ENCODE data around the gene FETUB.

The FETUB gene

DNA sequence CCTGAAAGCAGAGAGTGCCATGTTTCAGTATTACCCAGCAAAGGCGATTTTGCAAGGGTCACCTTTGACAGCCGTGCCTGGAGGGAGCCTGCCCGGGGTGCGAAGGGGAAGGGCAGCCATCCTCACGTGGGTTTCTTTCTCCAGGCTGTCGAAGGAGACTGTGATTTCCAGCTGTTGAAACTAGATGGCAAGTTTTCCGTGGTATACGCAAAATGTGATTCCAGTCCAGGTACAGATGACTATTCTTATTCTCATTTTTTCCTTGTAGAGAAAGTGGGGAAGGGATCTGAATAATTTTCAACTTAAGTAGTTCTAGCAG, 23.9 kb upstream of the FETUB start (continued):
- no peak for TF ChIP-seq ZNF211 (tag by site-specific recombination; IDR thresholded peaks at IDR 0.05; ENCODE audit: low read depth)

DNA sequence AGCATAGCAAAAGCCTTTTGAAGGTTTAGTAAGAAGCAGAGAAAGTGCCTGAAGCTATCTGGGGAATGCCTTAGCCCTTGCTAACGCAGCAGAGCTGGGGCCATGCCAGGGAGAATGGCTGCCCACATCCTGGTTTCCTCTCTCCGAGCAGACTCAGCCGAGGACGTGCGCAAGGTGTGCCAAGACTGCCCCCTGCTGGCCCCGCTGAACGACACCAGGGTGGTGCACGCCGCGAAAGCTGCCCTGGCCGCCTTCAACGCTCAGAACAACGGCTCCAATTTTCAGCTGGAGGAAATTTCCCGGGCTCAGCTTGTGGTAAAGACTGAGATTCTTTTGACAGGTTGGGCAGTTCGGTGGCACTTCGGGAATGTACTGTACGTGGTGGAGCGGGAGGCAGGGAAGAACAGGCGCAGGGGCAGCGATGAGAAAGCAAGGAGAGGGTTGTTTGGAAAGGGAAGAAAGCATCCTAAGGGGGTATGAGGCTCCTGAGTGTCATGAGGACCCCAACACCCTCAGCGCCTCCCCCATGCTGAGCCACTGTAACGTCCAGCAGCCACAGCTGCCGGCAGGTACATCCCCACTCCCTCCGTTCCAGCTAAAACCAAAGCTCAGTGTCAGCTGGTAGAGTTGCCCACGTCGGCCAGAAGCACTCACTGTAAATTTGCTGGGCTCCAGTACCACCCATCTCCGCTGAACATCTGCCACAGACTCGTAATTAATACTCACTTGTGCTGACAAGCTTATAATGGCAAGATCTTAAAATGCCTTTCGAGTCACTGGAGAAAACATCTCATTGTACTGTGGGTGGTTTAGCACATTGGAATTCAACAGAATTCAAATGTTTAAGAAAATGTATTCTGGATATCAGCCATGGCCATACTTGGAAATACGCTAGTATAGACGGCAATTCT, 22.9 kb upstream of the FETUB start:
- no peaks in the 10 kb centered on the region for H3K9me3 ChIP-seq (ENCODE audit: control insufficient read depth, insufficient read depth, low read depth, low read length)
- H3K4me1 ChIP-seq (ENCODE audit: control insufficient read depth, insufficient read depth, low read length): no peaks in the 10 kb centered on the region
- H3K4me3 ChIP-seq (ENCODE audit: low read depth, low read length): peak overlapping the region; percentile 4; the same call in 1 of the 2 replicates
- H3K27ac ChIP-seq (ENCODE audit: extremely low read depth, low read depth, low read length): no peak overlapping the region
- POLR2A ChIA-PET: interaction anchor here (1.2 to 1.8 kb wide), 3 partner anchors 47 to 166 kb away, joined by 3 to 8 read pairs (median 8); partner anchors contain the start of genes DNAJB11, EIF4A2 and TBCCD1
- CTCF ChIA-PET: interaction anchor here (0.6 to 5.7 kb wide), 39 partner anchors 9 to 1120 kb away, joined by 3 to 59 read pairs (median 5); partner anchors contain the start of genes CRYGS and HRG
- no peaks in the 10 kb centered on the region for H3K36me3 ChIP-seq (ENCODE audit: control insufficient read depth in 2 of 2, insufficient read depth in 1 of 2, low read length in 2 of 2)
- TF ChIP-seq ZNF2 (tag by site-specific recombination; IDR thresholded peaks at IDR 0.05) (peak; percentile 69; the same call in 1 of the 2 replicates), ZNF660 (tag by site-specific recombination; IDR thresholded peaks at IDR 0.05) (peak; percentile 86; the same call in 1 of the 2 replicates), ZNF621 (tag by site-specific recombination; IDR thresholded peaks at IDR 0.05) (no peak), ZNF654 (tag by site-specific recombination; IDR thresholded peaks at IDR 0.05; ENCODE audit: low read depth) (peak; percentile 85), ZNF600 (tag by site-specific recombination; IDR thresholded peaks at IDR 0.05) (no peak), ZNF558 (tag by site-specific recombination; IDR thresholded peaks at IDR 0.05) (no peak), ZNF777 (tag by site-specific recombination; IDR thresholded peaks at IDR 0.05; ENCODE audit: borderline replicate concordance) (no peak), ZSCAN30 (tag by site-specific recombination; IDR thresholded peaks at IDR 0.05) (peak; percentile 47; the same call in 1 of the 2 replicates), ZBTB17 (tag by site-specific recombination; IDR thresholded peaks at IDR 0.05) (peak; percentile 60; the same call in 1 of the 2 replicates), ZNF548 (tag by site-specific recombination; IDR thresholded peaks at IDR 0.05) (no peak), GLIS2 (tag by site-specific recombination; IDR thresholded peaks at IDR 0.05) (peak; percentile 37; the same call in 1 of the 2 replicates), ZBTB8A (tag by site-specific recombination; IDR thresholded peaks at IDR 0.05) (no peak), ZNF335 (tag by site-specific recombination; conservative IDR thresholded peaks at IDR 0.05) (peak; percentile 84), ZNF629 (tag by site-specific recombination; IDR thresholded peaks at IDR 0.05) (0 out of 2 replicates have a peak, but pooled peaks have one; percentile 33), ZNF560 (tag by site-specific recombination; IDR thresholded peaks at IDR 0.05; ENCODE audit: borderline replicate concordance) (no peak), GLI4 (tag by site-specific recombination; IDR thresholded peaks at IDR 0.05) (no peak), ZNF274 (IDR thresholded peaks at IDR 0.05; ENCODE audit: low read length) (no peak), ZNF274 (tag by site-specific recombination; IDR thresholded peaks at IDR 0.05; ENCODE audit: borderline replicate concordance) (no peak), KLF9 (tag by site-specific recombination; IDR thresholded peaks at IDR 0.05; ENCODE audit: low read depth) (no peak), ZNF223 (tag by site-specific recombination; IDR thresholded peaks at IDR 0.05) (peak; percentile 80), PRDM1 (tag by site-specific recombination; IDR thresholded peaks at IDR 0.05) (peak; percentile 81), GFI1B (tag by site-specific recombination; IDR thresholded peaks at IDR 0.05) (no peak), YY1 (tag by site-specific recombination; IDR thresholded peaks at IDR 0.05) (peak; percentile 40; the same call in 1 of the 2 replicates), GLIS1 (tag by site-specific recombination; IDR thresholded peaks at IDR 0.05) (no peak), TRIM28 (IDR thresholded peaks at IDR 0.05; ENCODE audit: borderline replicate concordance, low read length) (peak; percentile 58; the same call in 1 of the 2 replicates)
- TF ChIP-seq, protein P1, sequence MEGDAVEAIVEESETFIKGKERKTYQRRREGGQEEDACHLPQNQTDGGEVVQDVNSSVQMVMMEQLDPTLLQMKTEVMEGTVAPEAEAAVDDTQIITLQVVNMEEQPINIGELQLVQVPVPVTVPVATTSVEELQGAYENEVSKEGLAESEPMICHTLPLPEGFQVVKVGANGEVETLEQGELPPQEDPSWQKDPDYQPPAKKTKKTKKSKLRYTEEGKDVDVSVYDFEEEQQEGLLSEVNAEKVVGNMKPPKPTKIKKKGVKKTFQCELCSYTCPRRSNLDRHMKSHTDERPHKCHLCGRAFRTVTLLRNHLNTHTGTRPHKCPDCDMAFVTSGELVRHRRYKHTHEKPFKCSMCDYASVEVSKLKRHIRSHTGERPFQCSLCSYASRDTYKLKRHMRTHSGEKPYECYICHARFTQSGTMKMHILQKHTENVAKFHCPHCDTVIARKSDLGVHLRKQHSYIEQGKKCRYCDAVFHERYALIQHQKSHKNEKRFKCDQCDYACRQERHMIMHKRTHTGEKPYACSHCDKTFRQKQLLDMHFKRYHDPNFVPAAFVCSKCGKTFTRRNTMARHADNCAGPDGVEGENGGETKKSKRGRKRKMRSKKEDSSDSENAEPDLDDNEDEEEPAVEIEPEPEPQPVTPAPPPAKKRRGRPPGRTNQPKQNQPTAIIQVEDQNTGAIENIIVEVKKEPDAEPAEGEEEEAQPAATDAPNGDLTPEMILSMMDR (tag by site-specific recombination; IDR thresholded peaks at IDR 0.05): peak; percentile 81
- TF ChIP-seq, protein P2, sequence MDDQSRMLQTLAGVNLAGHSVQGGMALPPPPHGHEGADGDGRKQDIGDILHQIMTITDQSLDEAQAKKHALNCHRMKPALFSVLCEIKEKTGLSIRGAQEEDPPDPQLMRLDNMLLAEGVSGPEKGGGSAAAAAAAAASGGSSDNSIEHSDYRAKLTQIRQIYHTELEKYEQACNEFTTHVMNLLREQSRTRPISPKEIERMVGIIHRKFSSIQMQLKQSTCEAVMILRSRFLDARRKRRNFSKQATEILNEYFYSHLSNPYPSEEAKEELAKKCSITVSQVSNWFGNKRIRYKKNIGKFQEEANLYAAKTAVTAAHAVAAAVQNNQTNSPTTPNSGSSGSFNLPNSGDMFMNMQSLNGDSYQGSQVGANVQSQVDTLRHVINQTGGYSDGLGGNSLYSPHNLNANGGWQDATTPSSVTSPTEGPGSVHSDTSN (CRISPR knock-in tag; IDR thresholded peaks at IDR 0.05): no peak
- TF ChIP-seq, protein P3, sequence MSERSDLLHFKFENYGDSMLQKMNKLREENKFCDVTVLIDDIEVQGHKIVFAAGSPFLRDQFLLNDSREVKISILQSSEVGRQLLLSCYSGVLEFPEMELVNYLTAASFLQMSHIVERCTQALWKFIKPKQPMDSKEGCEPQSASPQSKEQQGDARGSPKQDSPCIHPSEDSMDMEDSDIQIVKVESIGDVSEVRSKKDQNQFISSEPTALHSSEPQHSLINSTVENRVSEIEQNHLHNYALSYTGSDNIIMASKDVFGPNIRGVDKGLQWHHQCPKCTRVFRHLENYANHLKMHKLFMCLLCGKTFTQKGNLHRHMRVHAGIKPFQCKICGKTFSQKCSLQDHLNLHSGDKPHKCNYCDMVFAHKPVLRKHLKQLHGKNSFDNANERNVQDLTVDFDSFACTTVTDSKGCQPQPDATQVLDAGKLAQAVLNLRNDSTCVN (tag by site-specific recombination; optimal IDR thresholded peaks at IDR 0.05): peak; percentile 20
- TF ChIP-seq, protein P4, sequence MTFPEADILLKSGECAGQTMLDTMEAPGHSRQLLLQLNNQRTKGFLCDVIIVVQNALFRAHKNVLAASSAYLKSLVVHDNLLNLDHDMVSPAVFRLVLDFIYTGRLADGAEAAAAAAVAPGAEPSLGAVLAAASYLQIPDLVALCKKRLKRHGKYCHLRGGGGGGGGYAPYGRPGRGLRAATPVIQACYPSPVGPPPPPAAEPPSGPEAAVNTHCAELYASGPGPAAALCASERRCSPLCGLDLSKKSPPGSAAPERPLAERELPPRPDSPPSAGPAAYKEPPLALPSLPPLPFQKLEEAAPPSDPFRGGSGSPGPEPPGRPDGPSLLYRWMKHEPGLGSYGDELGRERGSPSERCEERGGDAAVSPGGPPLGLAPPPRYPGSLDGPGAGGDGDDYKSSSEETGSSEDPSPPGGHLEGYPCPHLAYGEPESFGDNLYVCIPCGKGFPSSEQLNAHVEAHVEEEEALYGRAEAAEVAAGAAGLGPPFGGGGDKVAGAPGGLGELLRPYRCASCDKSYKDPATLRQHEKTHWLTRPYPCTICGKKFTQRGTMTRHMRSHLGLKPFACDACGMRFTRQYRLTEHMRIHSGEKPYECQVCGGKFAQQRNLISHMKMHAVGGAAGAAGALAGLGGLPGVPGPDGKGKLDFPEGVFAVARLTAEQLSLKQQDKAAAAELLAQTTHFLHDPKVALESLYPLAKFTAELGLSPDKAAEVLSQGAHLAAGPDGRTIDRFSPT (tag by site-specific recombination; IDR thresholded peaks at IDR 0.05): peak; percentile 64; the same call in 1 of the 2 replicates
